GM12892 (cell line): ENCODE measurements around the gene SLC9A4.

Source experiments
- DNase-seq: peaks from one replicate; pipeline ENCODE4 v3.0.0; 2011; ENCODE audit not compliant: insufficient read length
- FAIRE-seq: peaks from 2 replicates; lab custom pipeline; 2011; peaks lifted over from hg19 to GRCh38; lab: Jason Lieb, UNC
- POLR2A ChIP-seq: IDR thresholded peaks from 2 replicates; pipeline ENCODE4 v1.6.1; 2011; ENCODE audit warnings: low read depth, low read length, control low read depth
- POLR2AphosphoS5 ChIP-seq: IDR thresholded peaks from 2 replicates; pipeline ENCODE4 v1.6.1; 2011; ENCODE audit warnings: low read depth, low read length, control low read depth
- TAF1 ChIP-seq: IDR thresholded peaks from 2 replicates; pipeline ENCODE4 v1.6.1; 2011; ENCODE audit warnings: low read depth, mild to moderate bottlenecking, control low read depth, low read length, borderline replicate concordance

Gene SLC9A4

DNA sequence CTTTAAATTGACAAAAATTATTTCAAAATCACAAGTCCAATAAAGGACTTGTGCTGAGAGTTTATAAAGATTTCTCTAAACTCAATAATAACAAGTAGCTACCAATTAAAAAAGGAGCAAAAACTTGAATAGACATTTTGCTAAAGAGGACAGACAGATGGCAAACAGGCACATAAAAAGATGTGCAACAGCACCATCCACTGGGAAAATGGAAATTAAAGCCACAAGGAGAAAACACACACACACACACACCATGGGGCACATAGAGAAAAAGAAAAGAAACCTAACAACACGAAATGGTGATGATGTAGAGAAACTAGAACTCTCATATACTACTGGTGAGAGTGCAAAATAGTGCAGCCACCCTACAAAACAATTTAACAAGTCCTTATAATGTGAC, 12.6 kb upstream of the SLC9A4 start:
- no peak for FAIRE-seq
- TF ChIP-seq POLR2A: no peak

DNA sequence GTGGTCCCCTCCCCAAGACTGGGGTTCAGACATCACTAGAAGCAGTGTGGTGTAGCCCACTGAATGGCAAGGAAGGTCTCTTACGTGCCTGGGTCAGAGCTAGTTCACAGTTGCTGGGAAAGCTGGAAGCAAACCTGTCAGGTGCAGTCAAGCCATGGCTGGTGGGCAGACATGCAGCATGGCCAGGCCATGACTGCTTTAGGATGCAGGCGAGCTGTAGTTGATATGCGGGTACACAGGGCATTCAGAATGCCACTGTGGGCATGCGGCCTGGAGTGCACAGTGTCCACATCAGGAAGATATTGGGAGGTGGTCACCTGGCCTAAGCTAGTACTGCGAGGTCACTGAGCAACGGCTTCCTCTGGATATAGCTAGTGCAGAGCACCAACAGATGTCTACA, 11.8 kb upstream of the SLC9A4 start:
- TF ChIP-seq POLR2A (no peak), POLR2AphosphoS5 (no peak), TAF1 (no peak)
- FAIRE-seq (no peak), DNase-seq (no peak)

More for the DNA sequence above, 12.6 kb upstream of the SLC9A4 start:
- no peak for DNase-seq

DNA sequence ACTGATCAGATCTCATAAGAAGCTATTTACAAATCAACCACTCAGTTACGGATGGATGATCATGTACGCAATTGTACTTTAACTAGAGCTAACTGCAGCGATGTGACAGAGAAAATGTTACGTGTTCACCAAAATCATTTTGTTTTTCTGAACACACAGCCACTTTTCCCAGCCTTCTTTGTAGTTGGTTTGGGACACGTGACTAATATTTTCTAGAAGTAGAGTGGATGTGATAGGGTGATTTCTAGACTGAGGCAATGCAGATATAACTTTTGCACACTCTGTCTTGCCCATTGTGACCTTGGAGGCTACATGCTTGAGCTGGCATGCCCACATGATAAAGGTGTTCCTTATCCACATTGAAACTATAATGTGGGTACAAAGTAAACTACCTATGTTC, 9.9 kb upstream of the SLC9A4 start:
- DNase-seq (no peak), FAIRE-seq (no peak)
- TF ChIP-seq POLR2AphosphoS5 (no peak), TAF1 (no peak), POLR2A (no peak)

DNA sequence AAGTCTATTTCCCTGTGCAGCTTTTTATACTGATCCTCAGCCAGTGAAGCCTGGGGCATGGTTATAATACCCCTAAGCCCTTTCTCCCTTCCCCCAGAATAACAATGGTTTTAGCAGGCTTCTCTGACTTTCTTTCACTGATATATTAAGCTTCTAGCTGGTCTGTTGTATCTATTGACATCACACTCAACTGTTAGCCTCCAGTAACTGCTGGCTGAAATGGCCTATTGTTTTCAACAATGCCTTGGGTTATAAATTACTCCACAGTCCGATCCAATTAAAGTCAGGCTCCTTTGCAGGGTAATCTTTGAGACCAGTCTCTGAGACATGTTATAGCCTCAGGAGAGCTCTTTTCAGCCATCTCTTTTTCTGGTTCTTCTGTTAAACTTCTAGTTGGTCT, 2.9 kb upstream of the SLC9A4 start:
- FAIRE-seq (no peak), DNase-seq (no peak)
- TF ChIP-seq TAF1 (no peak), POLR2AphosphoS5 (no peak), POLR2A (no peak)

DNA sequence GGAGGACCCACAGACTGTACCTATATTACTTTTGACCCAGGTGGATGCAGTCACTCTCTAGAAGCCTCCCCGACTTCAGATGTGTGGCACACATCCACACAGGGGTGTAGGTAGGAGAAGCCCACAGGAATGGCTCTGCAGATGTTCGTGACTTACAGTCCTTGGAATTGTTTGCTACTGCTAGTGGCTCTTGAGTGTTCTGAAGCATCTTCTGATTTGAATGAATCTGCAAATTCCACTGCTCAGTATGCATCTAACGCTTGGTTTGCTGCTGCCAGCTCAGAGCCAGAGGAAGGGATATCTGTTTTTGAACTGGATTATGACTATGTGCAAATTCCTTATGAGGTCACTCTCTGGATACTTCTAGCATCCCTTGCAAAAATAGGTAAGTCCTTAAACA, 605 bp downstream of the SLC9A4 start:
- no peak for DNase-seq
- no peak for FAIRE-seq
- TF ChIP-seq POLR2A (no peak), POLR2AphosphoS5 (no peak), TAF1 (no peak)

- FAIRE-seq (no peak), DNase-seq (no peak)
- TF ChIP-seq POLR2AphosphoS5: no peak
- no peak for TF ChIP-seq POLR2A
- no peak for TF ChIP-seq TAF1
These were observed 1.8 kb downstream of the SLC9A4 start for GRCh38 chr2:102474785-102475184.

DNA sequence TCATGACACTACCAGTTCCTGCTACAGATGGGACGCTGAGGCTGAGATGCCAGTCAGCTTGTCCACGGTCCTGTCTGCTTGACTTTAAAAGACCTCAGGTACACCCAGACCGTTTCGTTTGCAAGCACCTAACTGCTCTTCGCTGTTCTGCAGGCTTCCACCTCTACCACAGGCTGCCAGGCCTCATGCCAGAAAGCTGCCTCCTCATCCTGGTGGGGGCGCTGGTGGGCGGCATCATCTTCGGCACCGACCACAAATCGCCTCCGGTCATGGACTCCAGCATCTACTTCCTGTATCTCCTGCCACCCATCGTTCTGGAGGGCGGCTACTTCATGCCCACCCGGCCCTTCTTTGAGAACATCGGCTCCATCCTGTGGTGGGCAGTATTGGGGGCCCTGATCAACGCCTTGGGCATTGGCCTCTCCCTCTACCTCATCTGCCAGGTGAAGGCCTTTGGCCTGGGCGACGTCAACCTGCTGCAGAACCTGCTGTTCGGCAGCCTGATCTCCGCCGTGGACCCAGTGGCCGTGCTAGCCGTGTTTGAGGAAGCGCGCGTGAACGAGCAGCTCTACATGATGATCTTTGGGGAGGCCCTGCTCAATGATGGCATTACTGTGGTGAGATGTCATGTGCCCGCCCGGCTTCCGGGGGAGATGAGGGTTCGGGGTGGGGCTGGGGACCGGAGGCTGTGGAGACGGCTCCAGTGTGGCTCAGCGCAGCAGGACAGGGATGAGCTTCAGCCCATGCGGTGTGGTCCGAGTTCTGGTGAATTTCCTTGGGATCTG, 5.9 kb downstream of the SLC9A4 start:
- FAIRE-seq: no peak
- no peak for DNase-seq
- TF ChIP-seq TAF1 (no peak), POLR2AphosphoS5 (no peak), POLR2A (no peak)

DNA sequence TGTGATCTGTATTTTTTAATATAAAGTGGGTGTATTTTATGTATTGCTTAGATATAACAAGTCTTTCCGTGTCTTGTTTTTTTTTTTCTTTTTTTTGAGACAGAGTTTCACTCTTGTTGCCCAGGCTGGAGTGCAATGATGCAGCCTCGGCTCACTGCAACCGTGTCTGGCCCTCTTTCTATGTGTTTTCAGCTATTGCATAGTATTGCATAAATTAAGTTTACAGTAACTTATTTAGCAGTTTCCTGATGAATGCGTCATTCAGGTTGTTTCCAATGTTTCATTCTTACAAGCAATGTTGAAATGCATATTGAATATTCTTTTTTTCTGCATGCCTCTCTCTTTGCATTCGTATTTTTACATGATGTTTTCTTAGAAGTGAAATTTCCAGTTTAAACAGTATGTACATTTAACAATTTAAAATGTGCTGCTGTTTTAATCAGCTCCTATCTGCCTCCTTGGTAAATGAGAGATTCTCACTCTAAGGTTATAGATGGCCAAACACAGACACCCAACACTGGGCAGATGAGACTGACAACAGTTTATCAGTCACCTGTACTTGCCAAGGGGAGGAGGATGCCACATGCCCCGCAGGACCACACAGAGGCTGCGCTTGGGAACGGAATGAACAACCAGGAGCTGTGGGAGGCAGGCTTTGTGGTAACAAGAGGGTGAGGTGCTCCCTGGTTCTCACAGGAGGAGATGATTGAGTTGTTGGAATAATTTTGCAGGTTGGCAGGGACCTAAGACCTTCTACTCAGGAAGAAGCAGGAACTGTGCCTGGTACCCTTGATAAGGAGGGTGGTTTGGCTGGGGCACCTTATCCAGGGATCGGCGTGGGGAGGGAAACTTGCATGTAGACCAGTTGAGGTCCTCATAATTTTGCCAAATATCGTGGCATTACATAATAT, 7.5 kb downstream of the SLC9A4 start:
- no peak for FAIRE-seq
- no peak for TF ChIP-seq POLR2A
- TF ChIP-seq TAF1: no peak
- no peak for TF ChIP-seq POLR2AphosphoS5
- DNase-seq: no peak

GRCh38 chr2:102481931-102482330, 8.9 kb downstream of the SLC9A4 start:
- DNase-seq: no peak
- TF ChIP-seq TAF1 (no peak), POLR2AphosphoS5 (no peak), POLR2A (no peak)
- FAIRE-seq: no peak

DNA sequence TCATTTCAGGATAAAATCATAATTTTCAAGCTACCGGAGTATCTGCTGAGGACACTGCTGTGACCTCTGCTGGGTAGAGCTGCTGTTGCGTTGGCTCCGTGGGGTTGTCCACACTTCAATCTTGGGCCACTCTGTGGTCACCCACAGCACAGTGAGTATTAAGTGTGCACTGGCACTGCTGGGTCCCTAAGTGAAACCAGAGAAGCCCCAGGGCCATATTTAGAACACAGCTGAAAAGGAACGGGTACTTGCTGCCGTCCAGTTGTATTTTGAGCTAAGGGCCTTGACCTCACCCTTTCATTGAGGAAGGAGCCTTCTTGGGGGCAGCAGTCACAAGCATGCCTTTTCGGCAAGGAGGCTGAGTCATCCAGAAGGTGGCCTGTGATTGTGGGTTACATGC, 10.1 kb downstream of the SLC9A4 start:
- TF ChIP-seq POLR2AphosphoS5 (no peak), TAF1 (no peak), POLR2A (no peak)
- FAIRE-seq (no peak), DNase-seq (no peak)

GRCh38 chr2:102484310-102485061, 11.5 kb downstream of the SLC9A4 start:
- no peak for DNase-seq
- TF ChIP-seq POLR2A (no peak), POLR2AphosphoS5 (no peak), TAF1 (no peak)
- no peak for FAIRE-seq
